DMS153 (cell line): Measurements from ENCODE around the gene ID2.
A peak's percentile ranks its signal among the peaks of the same experiment; 100 is the strongest.

ENCODE experiments used
- DNase-seq: peaks from one replicate; lab custom pipeline; 2025; lab: John Stamatoyannopoulos, UW

The ID2 gene

DNA sequence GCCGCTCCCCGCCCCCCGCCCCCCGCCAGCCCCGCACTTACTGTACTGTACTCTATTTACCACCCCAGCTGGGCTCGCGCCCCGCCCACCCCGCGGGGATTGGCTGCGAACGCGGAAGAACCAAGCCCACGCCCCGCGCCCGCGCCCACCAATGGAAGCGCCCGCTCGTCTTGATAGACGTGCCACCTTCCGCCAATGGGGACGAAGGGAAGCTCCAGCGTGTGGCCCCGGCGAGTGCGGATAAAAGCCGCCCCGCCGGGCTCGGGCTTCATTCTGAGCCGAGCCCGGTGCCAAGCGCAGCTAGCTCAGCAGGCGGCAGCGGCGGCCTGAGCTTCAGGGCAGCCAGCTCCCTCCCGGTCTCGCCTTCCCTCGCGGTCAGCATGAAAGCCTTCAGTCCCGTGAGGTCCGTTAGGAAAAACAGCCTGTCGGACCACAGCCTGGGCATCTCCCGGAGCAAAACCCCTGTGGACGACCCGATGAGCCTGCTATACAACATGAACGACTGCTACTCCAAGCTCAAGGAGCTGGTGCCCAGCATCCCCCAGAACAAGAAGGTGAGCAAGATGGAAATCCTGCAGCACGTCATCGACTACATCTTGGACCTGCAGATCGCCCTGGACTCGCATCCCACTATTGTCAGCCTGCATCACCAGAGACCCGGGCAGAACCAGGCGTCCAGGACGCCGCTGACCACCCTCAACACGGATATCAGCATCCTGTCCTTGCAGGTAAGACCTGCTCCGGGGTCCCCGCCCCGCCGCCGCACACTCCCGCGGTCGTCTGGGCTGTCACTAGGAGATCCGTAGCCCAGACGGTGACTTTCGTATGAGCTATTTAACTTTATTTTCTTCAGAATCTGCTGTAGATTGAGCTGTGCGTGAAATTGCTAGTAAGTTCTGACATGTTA, at the start of gene ID2:
Gene ID2, plus strand, starts transcription at position 271 of the 907 bp plus-strand sequence. Its CDS starts 110 bp downstream, at position 381.
- peak; percentile 99 for DNase-seq

- no peak for DNase-seq
These were observed 49.1 kb upstream of the ID2 start for GRCh38 chr2:8632755-8633154.

DNA sequence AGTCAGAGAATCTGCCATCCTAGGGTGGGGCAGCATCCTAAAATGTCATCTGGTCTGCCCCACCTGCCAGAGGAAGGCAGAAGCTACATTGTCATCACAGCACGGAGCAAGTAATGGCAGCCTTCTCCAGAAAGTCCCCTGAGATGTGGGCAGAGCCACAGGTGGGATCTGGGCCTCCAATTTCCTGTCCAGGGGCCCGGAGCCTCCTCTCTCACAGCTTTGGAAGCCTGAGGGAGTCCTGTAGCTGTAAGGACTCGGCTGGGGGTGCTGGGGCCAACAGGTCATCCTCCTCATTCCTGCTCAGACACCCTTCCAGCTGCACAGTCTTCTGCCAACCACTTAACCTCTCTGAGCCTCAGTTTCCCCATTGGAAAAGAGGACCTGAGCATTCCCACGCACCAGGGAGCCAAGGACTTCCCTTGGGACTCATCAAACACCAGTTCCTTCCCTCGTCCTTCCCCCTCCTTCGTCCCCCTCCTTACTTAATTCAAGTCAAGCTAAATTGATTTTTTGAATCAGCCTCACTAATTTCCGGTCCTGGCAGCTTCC, 48.6 kb upstream of the ID2 start:
- DNase-seq = no peak

- DNase-seq = no peak
These were observed 48.0 kb upstream of the ID2 start for GRCh38 chr2:8633735-8634313.

DNA sequence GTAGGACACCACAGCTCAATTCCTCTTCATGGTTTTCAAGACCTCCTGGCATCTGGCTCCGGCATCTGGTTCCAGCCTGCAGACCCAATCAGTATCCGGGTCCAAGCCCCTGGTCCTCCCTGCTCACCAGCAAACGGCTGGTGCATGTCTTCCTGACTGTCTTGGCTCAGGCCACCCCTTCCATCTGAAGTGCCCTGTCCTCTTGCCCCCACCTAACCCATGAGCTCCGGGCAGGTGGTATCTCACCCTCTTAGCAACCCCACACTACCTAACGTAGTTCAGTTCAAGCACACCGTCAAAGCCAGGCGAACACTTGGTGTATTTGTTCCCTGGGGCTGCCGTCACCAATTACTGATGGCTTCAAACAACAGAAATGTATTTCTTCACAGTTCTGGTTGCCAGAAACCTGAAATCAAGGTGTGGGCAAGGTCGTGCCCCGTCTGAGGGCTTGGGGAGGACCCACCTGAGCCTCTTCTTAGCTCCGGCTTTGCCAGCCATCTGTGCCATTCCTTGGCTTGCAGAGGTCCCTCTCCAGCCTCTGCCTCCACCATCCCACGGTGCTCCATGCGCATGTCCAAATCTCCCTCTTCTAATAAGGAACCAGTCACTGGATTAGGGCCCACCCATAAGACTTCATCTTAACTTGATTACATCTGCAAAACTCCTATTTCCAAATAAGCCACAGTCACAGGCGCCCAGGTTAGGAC, 47.2 kb upstream of the ID2 start:
- DNase-seq = no peak

GRCh38 chr2:8636041-8636491, 45.8 kb upstream of the ID2 start:
- DNase-seq = no peak

- DNase-seq = no peak
These were observed 44.9 kb upstream of the ID2 start for GRCh38 chr2:8636721-8637636.

DNA sequence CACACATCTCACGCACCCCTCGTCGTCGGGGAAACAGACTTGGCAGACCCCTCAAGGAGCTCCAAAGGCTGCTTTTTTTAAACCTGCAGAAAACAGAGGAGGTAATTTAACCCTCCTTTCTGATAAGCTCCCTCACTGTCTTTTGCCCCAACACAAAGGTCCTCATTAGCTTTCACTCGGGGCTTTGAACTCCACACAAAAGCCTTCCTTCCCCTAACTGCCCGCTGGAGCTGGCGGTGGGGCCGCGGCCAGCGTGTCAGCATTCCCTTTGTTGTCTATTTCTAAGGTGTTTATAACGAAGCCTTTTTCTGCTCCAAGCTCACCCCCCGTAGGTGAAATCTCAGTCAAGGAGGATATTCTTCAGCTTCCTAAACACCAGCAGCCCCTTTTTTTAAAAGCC, 43.5 kb upstream of the ID2 start:
- no peak for DNase-seq

- DNase-seq = no peak
These were observed 42.7 kb upstream of the ID2 start for GRCh38 chr2:8639122-8639635.

- DNase-seq = no peak
These were observed 41.4 kb upstream of the ID2 start for GRCh38 chr2:8640498-8640897.

DNA sequence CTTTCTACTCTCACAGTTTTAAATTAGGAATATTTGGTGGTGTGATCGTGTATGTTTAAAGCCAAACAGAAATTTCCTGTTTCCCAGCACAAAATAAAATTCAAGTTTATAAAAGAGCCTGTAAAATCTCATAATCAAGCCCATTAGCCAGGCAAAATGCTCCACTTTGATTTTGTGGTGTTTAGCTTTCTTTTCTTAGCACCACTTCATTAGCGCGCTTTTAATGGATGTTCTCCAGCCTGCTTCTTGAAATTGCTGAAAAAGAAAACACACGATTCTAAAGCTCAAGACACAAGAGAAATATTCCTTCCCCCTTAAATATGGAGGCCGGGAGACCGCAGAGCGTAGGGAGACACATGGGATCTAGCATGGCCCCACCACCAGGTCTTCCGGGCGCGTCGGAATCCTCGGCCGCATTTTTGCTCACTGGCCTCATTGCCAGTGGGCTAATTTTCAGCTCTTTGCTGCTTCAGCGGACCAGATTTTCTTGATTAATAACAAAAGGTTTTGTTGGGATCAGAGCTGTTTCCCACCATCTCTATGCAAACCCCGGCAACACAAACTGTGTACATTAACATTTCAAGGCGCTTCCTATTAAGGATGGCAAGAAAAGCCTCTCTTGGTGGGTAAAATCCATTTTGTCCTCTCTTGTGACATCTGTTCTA, 40.4 kb upstream of the ID2 start:
- no peak for DNase-seq

DNA sequence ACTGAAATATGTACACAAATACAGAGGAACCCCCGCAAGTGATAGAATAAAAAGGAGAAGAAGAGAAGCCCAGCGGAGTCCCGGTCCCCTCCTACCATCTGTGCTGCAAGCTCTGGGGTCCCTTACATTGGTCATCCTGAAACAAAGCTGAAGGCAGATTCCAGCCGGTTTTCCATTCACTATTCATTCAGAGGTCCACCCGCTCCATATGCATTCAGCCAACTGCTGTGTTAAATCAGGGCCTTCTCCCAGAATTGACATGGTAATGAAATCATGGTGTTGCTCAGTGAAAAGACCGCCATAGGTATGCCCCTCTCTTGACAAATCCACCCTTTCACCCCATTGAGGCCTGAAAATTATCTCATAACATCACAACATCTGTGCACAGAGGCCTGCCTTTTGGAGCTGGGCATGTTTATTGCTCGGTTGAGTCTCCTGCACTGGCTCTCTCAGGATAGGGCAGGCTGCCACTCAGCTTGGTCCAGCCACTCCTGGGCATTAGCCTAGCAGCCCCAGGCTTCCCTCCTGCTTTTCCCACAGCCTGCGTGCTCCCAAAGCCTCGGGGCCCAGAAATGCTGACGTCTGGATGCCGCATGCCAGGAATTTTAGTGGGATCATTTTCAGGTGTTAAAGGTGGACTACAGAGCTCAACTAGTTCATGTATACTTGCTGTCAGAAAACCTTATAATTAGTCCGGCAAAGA, 39.3 kb upstream of the ID2 start:
- no peak for DNase-seq

- DNase-seq = no peak
These were observed 38.4 kb upstream of the ID2 start for GRCh38 chr2:8643250-8643995.

DNA sequence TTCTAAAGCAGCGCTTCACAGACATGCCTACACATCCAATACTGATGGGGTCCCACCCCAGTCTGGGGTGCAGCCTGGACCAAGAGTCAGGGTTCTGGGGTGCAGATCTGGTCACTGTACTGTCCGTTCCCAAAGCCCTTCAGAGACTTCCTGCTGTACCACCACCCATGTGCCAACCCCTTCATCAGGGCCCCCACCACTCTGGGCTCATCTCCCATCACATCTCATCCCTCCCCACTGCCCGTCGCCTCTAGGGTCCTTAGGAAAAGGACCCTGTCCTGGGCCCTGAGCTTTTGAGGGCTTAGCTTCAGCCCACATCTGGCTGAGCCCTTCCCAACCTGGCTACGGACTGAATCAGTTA, 37.9 kb upstream of the ID2 start:
- no peak for DNase-seq

DNA sequence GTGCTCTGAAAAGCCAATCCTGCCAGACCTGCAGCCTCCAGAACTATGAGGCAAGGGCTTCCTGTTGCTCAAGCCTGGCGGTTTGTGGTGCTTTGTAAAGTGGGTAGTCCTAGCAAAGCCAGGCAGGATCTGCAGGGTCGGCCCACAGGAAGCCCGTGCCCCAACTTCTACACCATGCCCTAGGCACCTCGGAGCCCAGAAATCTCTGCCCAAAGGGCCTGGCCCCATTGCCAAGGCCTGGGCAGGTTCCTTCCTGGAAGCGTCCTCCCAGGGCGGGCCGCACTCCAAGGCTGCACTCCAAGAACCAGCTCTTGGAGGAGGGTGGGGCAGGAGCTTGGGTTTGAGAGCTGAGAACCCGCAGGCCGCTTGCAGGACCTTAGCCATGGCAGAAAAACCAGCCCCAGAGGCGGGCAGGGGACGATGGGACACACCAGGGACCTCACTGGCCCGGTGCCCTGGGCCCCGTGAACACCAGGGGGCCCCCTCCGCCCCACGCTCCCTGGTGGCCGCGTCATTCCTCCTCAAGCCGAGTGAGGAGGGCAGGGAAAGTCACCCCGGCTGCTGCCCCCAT, 37.2 kb upstream of the ID2 start:
- no peak for DNase-seq

- DNase-seq = no peak
These were observed 36.6 kb upstream of the ID2 start for GRCh38 chr2:8645176-8645831.

GRCh38 chr2:8646731-8647461, 35.0 kb upstream of the ID2 start:
- no peak for DNase-seq

- DNase-seq = no peak
These were observed 34.4 kb upstream of the ID2 start for GRCh38 chr2:8647462-8647857.
